ENCODE results near the gene ARID5A.

ARID5A gene

DNA sequence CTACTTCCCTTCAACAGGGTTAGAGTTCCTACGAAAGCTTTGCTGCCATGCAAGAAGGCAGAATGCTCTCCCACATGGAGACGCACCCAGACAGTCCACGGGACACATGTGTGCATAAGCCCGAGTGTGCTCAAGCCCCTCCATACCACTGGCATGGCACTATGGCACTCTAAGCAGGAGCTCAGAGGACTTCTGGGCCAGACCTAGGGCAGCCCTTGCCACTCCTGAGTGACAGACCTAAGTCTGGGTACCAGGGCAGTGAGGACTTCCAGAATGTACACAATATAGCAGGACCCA lies 11.4 kb upstream of the ARID5A start:
- Histone ChIP-seq H3K27me3 (no peaks in the 10 kb centered on the region), H3K4me1 (no peaks in the 10 kb centered on the region), H3K36me3 (no peaks in the 10 kb centered on the region), H3K9me3 (no peaks in the 10 kb centered on the region), H3K4me3 (ENCODE audit: low read depth, low read length) (no peak overlapping the region)
- no peak for TF ChIP-seq CTCF (IDR thresholded peaks at IDR 0.05; ENCODE audit: low read depth, low read length)
- DNase-seq: no peak

DNA sequence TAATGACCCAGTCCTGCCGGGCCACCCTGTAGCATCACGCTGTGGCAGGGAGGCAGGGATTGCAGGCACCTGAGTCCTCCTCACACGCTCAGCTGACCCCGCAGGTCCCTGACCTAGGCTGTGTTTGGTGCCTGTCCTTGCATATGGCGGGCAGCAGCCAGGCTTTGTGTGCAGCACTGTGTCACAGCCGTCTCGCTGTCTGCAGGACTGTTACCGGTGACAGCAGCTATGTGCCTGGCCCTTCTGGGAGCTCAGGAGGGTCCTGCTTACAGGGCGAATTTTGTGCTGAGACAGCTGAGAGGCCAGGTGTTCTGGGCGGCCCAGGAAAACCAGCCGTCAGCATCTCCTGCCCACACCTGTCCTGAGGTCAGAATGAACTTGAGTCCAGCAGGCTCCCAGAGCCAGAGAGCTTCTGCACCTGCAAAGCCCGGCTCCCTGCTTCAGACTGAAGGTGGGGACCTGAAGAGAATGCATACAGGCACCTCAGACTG lies 10.4 kb upstream of the ARID5A start:
- no peak for DNase-seq
- Histone ChIP-seq H3K36me3 (no peaks in the 10 kb centered on the region), H3K4me3 (ENCODE audit: low read depth, low read length) (no peak overlapping the region), H3K9me3 (no peaks in the 10 kb centered on the region), H3K27me3 (no peaks in the 10 kb centered on the region), H3K4me1 (no peaks in the 10 kb centered on the region)
- no peak for TF ChIP-seq CTCF (IDR thresholded peaks at IDR 0.05; ENCODE audit: low read depth, low read length)

- Histone ChIP-seq H3K4me1 (no peaks in the 10 kb centered on the region), H3K9me3 (no peaks in the 10 kb centered on the region), H3K36me3 (no peaks in the 10 kb centered on the region), H3K27me3 (no peaks in the 10 kb centered on the region), H3K4me3 (ENCODE audit: low read depth, low read length) (peak overlapping the region; percentile 43; the same call in 1 of the 2 replicates)
- TF ChIP-seq CTCF (IDR thresholded peaks at IDR 0.05; ENCODE audit: low read depth, low read length): no peak
- DNase-seq: no peak
Observed at GRCh38 chr2:96526615-96527285, 9.8 kb upstream of the ARID5A start.

GRCh38 chr2:96527286-96528005 lies 9.1 kb upstream of the ARID5A start:
- Histone ChIP-seq H3K4me3 (ENCODE audit: low read depth, low read length) (peak overlapping the region; percentile 47), H3K27me3 (no peaks in the 10 kb centered on the region)

GRCh38 chr2:96528006-96528699 lies 8.4 kb upstream of the ARID5A start:
- no peaks in the 10 kb centered on the region for H3K4me1 ChIP-seq
- peak overlapping the region; percentile 47 for H3K4me3 ChIP-seq (ENCODE audit: low read depth, low read length)
- no peaks in the 10 kb centered on the region for H3K9me3 ChIP-seq
- no peak for TF ChIP-seq CTCF (IDR thresholded peaks at IDR 0.05; ENCODE audit: low read depth, low read length)
- no peaks in the 10 kb centered on the region for H3K27me3 ChIP-seq
- H3K36me3 ChIP-seq: no peaks in the 10 kb centered on the region
- DNase-seq: no peak

More at GRCh38 chr2:96527286-96528005, 9.1 kb upstream of the ARID5A start:
- peak; percentile 36 for TF ChIP-seq CTCF (IDR thresholded peaks at IDR 0.05; ENCODE audit: low read depth, low read length)
- no peaks in the 10 kb centered on the region for H3K36me3 ChIP-seq
- no peaks in the 10 kb centered on the region for H3K9me3 ChIP-seq
- peak; percentile 49 for DNase-seq
- H3K4me1 ChIP-seq: no peaks in the 10 kb centered on the region
